NCI-H1092 treated with DMSO at 0.1 percent for 48 hours (cell line): Measurements from ENCODE around the gene FTL.

Source experiments
- DNase-seq: peaks from one replicate; lab custom pipeline; 2025; lab: John Stamatoyannopoulos, UW

Gene FTL

DNA sequence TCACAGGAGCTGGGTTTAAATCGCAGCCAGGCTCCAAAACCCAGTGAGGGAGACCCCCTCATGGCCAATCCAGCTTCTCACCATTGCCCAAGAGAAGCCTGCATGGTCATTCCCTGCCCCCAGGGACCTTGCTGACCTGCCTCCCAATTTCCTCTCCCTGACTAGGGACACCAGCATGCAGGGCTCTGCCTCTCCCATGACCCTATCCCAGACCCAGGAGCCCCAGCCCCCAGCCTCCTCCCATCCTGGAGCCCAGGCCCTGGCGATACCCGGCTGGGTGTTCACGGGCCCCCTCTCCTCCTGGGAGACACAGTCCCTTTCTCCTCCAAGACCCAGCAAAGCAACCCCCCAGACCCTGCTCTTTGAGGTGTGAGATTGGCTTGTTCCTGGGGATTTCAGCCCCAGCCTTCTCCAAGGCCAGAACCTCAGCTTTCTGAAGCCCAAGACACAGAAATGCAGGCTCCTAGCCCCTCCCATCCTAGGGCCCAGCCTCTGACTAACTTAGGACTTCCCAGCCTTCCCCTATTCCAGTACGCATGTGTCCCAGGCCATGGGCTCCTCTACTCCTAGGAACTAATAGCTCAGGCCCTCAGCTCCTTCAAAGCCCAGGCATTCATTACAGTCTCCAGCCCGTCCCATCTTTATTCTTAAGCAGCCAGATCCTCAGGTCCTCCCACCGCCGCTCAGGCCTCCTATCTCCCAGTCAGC, 26.9 kb downstream of the FTL start:
- DNase-seq, result no peak

DNA sequence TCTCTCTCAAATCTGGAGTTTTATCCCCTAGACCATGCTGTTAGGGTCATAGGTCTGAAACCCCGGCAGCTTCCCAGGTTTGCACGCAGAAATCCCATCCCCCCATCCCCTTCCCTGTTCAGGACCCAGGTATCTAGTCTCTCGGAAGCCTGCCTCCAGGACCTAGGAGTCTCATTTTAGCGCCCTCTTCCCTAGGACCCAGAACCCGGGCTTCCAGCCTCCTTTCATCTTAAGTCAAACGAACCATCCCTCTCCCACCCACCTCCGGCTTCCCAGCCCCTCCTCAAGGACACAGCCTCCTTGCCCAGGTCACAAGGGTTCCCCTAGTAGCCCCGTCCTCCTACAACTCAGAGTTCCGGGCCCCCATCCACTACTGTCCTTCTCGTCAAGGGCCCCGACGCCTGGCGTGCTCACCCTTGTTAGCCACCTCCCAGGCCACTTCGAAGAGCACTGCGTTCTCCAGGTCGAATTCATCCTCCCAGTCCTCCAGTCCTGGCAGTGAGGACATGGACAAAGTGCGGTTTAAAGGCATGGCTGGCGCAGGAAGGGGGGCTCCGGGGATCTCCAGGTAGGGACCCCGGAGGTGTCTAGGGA, 27.6 kb downstream of the FTL start:
- DNase-seq, result no peak

DNA sequence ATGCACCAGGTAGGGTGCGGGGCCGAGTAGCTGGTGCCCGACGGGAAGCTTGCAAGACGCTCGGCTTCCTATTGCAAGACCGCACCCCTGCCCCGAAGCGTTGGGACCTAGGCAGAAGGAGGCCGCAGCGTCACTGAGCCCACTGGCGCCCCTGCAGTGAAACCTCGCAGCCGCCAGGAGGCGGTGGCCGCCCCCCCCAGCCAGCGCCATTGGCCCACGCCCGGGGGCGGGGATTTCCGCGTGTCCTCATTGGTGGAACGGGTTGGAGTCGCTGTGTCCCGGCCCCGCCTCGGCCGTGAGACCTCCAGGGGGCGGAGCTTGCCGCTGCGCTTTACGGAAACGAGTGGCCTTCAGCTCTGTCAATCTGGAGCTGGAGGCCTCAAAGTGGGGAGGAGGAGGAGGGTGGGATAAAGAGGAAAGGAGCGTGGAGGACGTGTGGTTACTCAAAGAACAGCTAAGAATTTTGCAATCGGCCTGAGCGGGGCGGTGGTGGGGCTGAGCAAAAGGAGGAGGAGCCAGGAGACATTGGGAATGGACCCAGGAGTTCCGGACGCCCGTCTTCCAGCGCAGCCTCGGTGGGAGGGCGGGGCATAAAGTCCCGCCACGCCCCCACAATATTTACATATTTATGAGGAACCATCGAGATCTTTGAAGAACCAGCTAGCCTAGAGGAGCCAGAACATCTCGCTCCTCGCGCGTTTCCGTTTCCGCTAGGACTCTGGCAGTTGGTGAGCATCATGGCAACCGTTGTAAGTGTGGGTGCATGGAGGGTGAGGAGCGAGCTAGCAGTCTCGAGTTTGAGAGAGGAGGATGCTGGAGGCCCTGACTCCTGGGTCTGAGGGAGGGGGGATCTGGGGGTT, 28.3 kb downstream of the FTL start, which contains the start of the genes GYS1 and RUVBL2:
Gene GYS1, minus strand, starts transcription at position 135 of the 860 bp plus-strand sequence. CDS start 197 bp downstream, outside the sequence.
Gene RUVBL2, plus strand, starts transcription at position 713 of the 860 bp plus-strand sequence. Its CDS starts 25 bp downstream, at position 738.
- peak; percentile 97 for DNase-seq

DNA sequence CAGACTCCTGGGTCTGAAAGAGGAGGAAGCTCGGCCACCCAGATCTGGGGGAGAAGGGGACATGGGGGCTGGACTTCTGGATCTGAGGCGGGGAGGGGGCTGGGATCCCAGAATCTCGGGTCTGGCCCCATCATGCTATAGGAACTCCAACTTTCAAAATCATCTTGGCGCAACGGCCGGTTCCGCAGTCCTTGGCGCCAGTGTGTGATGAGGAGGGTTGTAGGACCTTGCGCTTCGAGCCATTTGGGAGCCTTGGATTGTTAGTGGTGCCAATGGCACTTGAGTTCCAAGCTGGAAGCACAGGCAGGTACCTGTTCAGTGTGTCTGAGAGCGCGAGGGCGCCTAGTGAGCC, 28.9 kb downstream of the FTL start:
- DNase-seq, result no peak

DNA sequence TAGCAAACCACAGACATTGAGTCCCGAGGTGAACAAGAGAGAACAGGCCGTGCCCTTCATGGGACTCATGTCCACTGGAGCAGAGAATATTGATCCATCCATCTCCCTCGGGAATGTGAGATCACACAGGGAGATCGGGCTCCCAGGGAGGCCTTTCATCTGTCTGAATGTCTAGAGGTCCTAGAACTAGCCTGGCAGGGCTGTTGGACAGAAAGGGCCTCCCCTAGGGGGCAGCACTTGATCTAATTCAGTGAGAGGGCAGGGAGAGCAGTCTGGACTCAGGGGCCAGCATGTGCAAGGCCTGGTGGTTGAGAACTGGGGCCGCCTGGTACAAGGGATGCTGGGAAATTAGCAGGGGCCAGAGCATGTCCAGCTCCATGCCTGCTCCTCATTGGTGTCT, 32.9 kb downstream of the FTL start:
- DNase-seq, result no peak

DNA sequence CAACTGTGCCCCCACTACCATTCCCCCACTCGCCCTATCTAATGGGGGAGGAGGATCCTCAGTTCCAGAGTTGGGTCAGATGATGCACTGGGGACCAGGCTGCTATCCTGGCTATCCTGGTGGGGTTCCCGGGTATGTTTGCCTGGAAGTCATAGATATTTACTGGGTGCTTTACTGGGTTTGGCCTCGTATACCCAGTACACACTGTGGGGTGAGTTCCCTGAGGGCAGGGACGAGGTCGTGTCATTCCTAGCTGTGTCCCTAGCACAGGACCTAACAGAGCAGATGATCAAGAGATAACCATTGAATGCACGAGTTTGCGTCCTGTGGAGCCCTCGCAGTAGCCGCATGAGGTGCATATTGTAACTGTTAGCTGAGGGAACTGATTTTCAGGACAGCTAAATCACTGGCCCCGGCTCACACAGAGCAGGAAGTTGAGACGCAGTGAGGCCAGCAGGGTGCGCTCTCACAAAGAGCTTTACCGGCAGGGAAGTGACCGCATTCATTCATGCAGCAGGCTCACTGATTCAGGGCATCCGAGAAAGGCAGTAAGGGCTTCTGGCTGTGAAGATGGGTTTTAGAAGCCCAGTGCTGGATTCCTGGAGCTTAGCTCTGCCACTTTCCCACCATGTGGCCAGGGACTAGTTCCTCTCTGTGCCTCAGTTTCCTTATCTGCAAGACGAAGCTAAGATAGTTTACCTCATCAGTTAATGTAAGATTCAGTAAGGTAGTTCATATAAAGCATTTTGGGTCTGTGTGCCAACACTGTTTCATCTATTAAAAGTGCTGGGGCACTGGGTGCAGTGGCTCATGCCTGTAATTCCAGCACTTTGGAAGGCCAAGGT, 34.6 kb downstream of the FTL start:
- DNase-seq, result no peak

DNA sequence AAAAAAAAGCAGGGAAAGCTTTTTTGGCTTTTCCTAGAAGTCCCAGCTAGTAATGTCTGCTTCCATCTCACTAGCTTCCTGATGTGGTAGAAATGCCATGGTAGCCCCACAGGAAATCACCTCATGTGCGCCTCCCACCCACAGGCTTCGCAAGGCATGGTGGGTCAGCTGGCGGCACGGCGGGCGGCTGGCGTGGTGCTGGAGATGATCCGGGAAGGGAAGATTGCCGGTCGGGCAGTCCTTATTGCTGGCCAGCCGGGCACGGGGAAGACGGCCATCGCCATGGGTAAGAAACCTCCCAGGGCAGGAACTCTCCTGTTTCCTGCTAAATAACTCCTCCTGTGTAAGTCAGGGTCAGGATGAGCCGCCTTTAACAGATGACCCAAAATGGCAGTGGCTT, 39.0 kb downstream of the FTL start:
- no peak for DNase-seq

DNA sequence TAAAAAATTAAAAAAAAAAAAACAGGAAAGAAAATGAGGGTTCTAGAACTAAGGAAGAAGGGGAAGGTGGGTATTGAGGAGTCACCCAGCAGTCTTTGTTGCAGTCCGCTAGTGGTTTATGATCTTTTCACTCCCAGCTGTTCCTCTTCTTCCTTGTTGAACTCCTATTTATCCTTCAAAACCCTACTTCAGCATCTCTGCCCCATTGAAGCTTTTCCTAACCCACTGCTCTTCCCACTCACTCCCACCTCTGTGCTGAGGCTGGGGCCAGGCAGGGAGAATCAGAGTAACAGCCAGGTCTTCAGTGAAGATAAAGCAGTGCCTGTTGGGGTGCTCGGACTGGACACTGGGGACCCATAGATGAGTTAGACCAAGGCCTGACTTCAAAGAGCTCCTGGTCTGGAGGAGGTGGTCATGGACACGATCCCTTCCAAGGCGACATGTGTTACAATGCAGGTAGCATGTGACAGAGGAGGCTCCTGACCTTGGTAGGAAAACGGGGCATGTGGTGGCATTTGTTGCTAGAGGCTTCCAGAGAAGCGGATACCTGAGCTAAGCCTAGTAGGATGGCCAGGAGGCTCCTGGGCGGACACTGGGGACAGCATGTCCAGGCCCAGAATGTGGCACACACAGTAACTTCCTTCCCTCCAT, 40.0 kb downstream of the FTL start:
- no peak for DNase-seq

DNA sequence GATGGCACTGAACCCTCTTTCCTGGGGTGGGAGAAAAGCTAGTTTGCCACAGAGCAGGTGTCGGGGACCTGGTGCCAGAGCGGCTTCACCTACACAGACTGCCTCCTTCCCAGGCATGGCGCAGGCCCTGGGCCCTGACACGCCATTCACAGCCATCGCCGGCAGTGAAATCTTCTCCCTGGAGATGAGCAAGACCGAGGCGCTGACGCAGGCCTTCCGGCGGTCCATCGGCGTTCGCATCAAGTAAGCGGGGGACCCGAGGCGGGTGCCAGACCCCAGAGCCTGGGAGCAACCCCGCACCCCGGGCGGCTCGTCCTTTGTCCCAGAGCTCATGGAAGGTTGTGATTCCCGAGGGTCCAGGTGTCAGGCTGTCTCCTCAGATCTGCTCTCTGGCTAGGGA, 41.8 kb downstream of the FTL start:
- no peak for DNase-seq

DNA sequence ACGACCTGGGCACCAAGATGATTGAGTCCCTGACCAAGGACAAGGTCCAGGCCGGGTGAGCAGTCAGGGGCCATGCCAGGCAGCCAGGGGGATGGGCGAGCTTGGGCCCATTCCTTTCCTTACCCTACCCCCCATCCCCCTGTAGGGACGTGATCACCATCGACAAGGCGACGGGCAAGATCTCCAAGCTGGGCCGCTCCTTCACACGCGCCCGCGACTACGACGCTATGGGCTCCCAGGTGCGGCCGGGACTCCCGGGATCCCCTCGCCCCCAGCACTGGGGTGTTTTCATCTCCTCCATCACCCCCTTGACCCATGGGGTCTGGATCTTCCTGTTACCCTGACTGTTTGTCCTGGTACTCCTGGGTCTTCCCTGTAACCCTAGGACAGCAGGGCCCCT, 44.7 kb downstream of the FTL start:
- no peak for DNase-seq

DNA sequence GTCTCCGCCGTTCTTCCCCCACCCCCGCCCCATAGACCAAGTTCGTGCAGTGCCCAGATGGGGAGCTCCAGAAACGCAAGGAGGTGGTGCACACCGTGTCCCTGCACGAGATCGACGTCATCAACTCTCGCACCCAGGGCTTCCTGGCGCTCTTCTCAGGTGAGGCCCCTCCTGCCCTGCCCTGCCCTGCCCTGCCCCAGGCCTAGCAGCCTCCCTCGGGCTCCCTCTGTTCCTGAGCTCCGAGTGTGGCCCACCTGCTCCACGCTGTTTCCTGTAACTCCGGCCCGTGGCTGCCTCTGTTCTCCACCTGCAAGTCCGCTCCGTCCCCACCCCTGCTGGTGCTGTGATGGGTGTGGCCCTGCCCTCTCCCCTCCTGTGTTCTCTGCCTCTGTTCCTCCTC, 45.3 kb downstream of the FTL start:
- DNase-seq, result no peak

DNA sequence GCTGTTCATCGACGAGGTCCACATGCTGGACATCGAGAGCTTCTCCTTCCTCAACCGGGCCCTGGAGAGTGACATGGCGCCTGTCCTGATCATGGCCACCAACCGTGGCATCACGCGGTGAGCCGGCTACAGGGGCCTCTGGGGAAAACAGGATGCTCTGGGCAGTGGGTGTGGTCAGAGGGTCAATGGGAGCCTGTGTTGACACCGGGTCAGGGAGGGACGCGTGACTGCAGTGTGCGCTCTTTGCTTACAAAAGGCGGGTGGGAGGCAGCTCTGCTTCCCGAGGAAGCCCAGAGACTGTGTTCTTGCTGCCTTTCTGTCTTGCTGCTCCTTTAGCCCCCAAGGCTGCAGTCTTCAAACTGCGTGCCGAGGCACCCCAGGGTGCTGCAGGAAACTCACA, 46.1 kb downstream of the FTL start:
- no peak for DNase-seq

DNA sequence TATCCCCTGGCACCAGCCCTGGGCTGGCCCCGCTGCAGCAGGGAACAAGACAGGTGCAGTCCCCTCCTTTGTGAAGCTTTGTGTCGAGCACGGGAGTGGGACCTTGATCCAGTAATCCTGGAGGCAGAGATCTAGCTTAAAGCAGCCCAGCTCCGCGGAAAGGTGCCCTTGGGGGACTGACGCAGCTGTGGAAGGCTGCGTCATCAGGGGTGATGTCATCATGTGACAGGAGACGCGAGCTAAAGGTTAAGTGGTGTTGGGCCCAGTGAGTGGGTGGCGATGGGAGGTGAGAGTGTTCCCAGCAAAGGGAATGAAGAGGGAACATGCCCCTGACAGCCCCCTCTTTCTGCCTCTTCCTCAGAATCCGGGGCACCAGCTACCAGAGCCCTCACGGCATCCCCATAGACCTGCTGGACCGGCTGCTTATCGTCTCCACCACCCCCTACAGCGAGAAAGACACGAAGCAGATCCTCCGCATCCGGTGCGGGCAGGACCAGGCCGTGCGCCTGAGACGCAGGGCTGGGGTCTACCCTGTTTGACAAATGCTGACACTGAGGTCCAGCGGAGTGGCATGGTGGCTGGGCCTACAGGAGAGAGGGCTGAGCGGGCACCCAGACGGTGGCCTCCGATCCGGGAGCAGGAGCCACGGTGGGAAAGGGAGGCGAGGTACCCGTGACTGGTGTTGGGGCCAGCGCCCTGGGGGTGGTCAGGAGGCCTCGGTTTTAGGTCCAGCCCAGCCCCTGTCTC, 49.2 kb downstream of the FTL start:
- DNase-seq, result no peak

DNA sequence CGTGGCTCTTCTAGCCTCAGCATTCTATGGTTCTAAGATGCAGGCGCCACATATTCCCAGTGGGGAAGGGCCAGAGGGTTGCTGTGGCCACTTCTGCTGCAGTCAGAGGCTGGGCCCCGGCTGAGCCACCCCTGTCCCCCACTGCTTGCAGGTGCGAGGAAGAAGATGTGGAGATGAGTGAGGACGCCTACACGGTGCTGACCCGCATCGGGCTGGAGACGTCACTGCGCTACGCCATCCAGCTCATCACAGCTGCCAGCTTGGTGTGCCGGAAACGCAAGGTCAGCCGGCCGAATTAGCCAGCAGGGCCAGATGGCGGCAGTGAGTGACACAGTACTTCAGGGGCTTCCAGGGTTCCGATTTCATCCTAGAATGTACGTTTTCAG, 49.8 kb downstream of the FTL start:
- DNase-seq, result no peak

DNA sequence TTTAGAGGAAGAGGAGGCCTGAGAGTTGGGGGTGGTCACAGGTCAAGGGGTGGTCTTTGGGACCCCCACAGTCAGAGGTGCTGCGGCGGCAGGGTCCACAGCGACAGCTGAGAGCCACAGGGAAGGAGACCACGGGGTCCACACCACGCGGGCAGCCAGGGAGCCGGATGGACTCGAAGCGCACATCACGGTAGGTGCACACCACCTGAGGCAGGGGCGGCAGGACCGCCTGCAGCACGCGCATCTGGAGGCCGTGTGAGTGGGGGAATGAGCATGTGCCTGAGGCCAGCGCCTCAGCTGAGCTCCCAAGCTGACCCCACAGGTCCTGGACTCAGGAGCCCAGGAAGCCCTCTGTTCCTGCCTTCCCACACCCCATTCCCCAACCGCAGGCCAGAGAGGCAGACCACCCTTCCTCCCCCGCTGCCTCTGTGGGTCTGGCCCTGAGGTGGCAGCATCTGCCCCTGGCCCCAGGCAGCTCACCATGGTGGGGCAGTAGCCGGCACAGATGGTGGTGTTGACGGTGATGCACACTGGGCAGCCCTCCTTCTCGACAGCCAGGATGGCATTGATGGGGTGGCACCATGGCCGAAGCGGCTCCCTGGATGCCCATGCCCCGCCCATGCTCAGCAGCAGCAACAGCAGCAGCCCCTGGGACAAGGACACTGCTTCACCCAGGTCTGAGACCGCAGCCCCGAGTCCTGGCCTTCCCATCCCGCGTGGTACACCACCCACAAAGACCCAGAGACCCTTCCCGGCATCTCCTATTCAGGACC, 51.1 kb downstream of the FTL start:
- DNase-seq, result no peak
